Aorta (tissue), 5 donors: ENCODE data around the gene CDH2. TPM values are rescaled to one million over a fixed set of nuclear protein-coding genes. Genes with fewer than 3 reads are reported as not detected.

ENCODE experiments used
- ATAC-seq: fragments of 200-7000 bp; cut with Tn5 transposase; one replicate; pipeline ENCODE4 v1.9.1; 2022; ENCODE audit warnings: moderate library complexity; ENCODE audit not compliant: low FRiP score
- DNase-seq, 2 donors: peaks; one replicate each; pipeline ENCODE4 v3.0.0-alpha.2; 2020
- H3K27ac ChIP-seq, 2 donors: one replicate each; pipeline ENCODE4 v1.5.1; 2013; ENCODE audit warnings: low read length in 2 of 2, mild to moderate bottlenecking in 2 of 2, moderate library complexity in 2 of 2, control low read depth in 1 of 2, inconsistent platforms in 1 of 2, low read depth in 1 of 2
- H3K27me3 ChIP-seq, 2 donors: one replicate each; pipeline ENCODE4 v1.6.1; 2013; ENCODE audit warnings: control low read depth in 1 of 2, low read length in 1 of 2, mild to moderate bottlenecking in 1 of 2, moderate library complexity in 1 of 2; ENCODE audit not compliant: insufficient read depth in 2 of 2, control insufficient read depth in 1 of 2
- H3K36me3 ChIP-seq, 2 donors: one replicate each; pipeline ENCODE4 v1.6.1; 2013; ENCODE audit warnings: control low read depth in 1 of 2, low read length in 1 of 2, mild to moderate bottlenecking in 1 of 2; ENCODE audit not compliant: insufficient read depth in 2 of 2, control insufficient read depth in 1 of 2
- H3K4me1 ChIP-seq, 2 donors: one replicate each; pipeline ENCODE4 v1.6.1; 2013; ENCODE audit warnings: low read length in 2 of 2, control low read depth in 1 of 2, mild to moderate bottlenecking in 1 of 2, moderate library complexity in 1 of 2; ENCODE audit not compliant: insufficient read depth in 2 of 2, control insufficient read depth in 1 of 2
- H3K4me3 ChIP-seq, 2 donors: one replicate each; pipeline ENCODE4 v1.5.1; 2013; ENCODE audit warnings: low read length in 2 of 2, control low read depth in 1 of 2, mild to moderate bottlenecking in 1 of 2
- H3K9me3 ChIP-seq: one replicate; pipeline ENCODE4 v1.6.1; 2013; ENCODE audit warnings: mild to moderate bottlenecking, low read length; ENCODE audit not compliant: control insufficient read depth
- WGBS, 2 donors: extraction: QIAGEN DNeasy Blood & Tissue Kit; methylation state at CpG; one replicate each; pipeline ENCODE4 v1.1.7; 2013; 5-methylcytosine and 5-hydroxymethylcytosine counted together
- intact Hi-C, 2 donors: fragments of 100-400 bp; cut with DNase I; formaldehyde crosslinking; loops; one replicate each; pipeline versions ENCODE4 v1.14.2 to v1.15.0; 2022
- polyA plus RNA-seq, 2 donors: library from polyadenylated mRNA; stranded (reverse); fragments of 200-250 nt; gene quantifications; one replicate each; pipeline ENCODE4 v1.2.3, GENCODE V29; 2013
- total RNA-seq, 2 donors: library from RNA; stranded (reverse); fragmentation: NEBNext Ultra II Directional; extraction: Animal tissue kit (Norgen Biotek cat#: 25700); gene quantifications; one replicate each; pipeline ENCODE4 v1.2.1, GENCODE V29; 2021
- donor health status: healthy with polysubstance abuse.
- donor health status: Bipolar disorder and iron deficiency.
- donor health status: DM: no; HTN: no; CAD: no.
- donor health status: DM: no; HTN: no; CAD: no.
- donor health status: DM: yes; HTN: yes; CAD: no.

CDH2 gene
- total and polyA plus RNA-seq, 4 donors = 6.9 to 13.9 (median 11.4) TPM

- no peak for DNase-seq
- Histone ChIP-seq H3K27ac (no peak overlapping the region), H3K4me3 (no peak overlapping the region), H3K9me3 (no peaks in the 10 kb centered on the region), H3K27me3 (no peaks in the 10 kb centered on the region), H3K4me1 (no peaks in the 10 kb centered on the region), H3K36me3 (no peaks in the 10 kb centered on the region)
- ATAC-seq = no peak
- WGBS, 2 donors = 49 to 61% methylated on average over 5 of the region's 5 CpGs
- intact Hi-C loops = no loop called here
Observed at GRCh38 chr18:28041366-28041765, 135.6 kb downstream of the CDH2 start.

GRCh38 chr18:28040716-28041115 is 136.2 kb downstream of the CDH2 start:
- Histone ChIP-seq H3K9me3 (no peaks in the 10 kb centered on the region), H3K36me3 (no peaks in the 10 kb centered on the region), H3K4me3 (no peak overlapping the region), H3K27me3 (no peaks in the 10 kb centered on the region), H3K4me1 (no peaks in the 10 kb centered on the region), H3K27ac (no peak overlapping the region)
- ATAC-seq (no peak), DNase-seq (no peak)
- intact Hi-C loops = no loop called here

- WGBS, 2 donors = 80 to 82% methylated on average over 2 of the region's 2 CpGs
- no peaks in the 10 kb centered on the region for H3K36me3 ChIP-seq
Observed at GRCh38 chr18:28040211-28040610, 136.7 kb downstream of the CDH2 start.

GRCh38 chr18:28039691-28040090 is 137.2 kb downstream of the CDH2 start:
- Histone ChIP-seq H3K27ac (no peak overlapping the region), H3K4me3 (no peak overlapping the region), H3K36me3 (no peaks in the 10 kb centered on the region), H3K9me3 (no peaks in the 10 kb centered on the region), H3K27me3 (no peaks in the 10 kb centered on the region), H3K4me1 (no peaks in the 10 kb centered on the region)
- DNase-seq (no peak), ATAC-seq (no peak)
- WGBS, 2 donors = 94 to 95% methylated on average over 3 of the region's 3 CpGs
- intact Hi-C loops = no loop called here

More at GRCh38 chr18:28040211-28040610, 136.7 kb downstream of the CDH2 start:
- Histone ChIP-seq H3K27me3 (no peaks in the 10 kb centered on the region), H3K27ac (no peak overlapping the region), H3K4me1 (no peaks in the 10 kb centered on the region), H3K4me3 (no peak overlapping the region), H3K9me3 (no peaks in the 10 kb centered on the region)
- intact Hi-C loops = no loop called here
- DNase-seq (no peak), ATAC-seq (no peak)

GRCh38 chr18:28039078-28039477 is 137.9 kb downstream of the CDH2 start:
- 89 to 91% methylated on average over 5 of the region's 5 CpGs for WGBS, 2 donors
- Histone ChIP-seq H3K4me3 (no peak overlapping the region), H3K4me1 (no peaks in the 10 kb centered on the region), H3K27ac (no peak overlapping the region), H3K36me3 (no peaks in the 10 kb centered on the region), H3K9me3 (no peaks in the 10 kb centered on the region), H3K27me3 (no peaks in the 10 kb centered on the region)
- no peak for DNase-seq
- no peak for ATAC-seq
- intact Hi-C loops = no loop called here

- no peaks in the 10 kb centered on the region for H3K9me3 ChIP-seq
Observed at GRCh38 chr18:28036488-28036887, 140.4 kb downstream of the CDH2 start.

GRCh38 chr18:28034567-28034966 is 142.4 kb downstream of the CDH2 start:
- H3K4me3 ChIP-seq = no peak overlapping the region
- intact Hi-C loops = no loop called here
- no peaks in the 10 kb centered on the region for H3K27me3 ChIP-seq
- H3K27ac ChIP-seq = no peak overlapping the region
- no peak for DNase-seq
- 81 to 93% methylated on average over 5 of the region's 5 CpGs for WGBS, 2 donors
- H3K4me1 ChIP-seq = no peaks in the 10 kb centered on the region
- ATAC-seq = no peak
- no peaks in the 10 kb centered on the region for H3K9me3 ChIP-seq
- no peaks in the 10 kb centered on the region for H3K36me3 ChIP-seq

More at GRCh38 chr18:28036488-28036887, 140.4 kb downstream of the CDH2 start:
- WGBS, 2 donors = 34 to 41% methylated on average over 5 of the region's 5 CpGs
- no peaks in the 10 kb centered on the region for H3K36me3 ChIP-seq
- no peak overlapping the region for H3K27ac ChIP-seq
- intact Hi-C loops = no loop called here
- no peak for DNase-seq
- no peaks in the 10 kb centered on the region for H3K4me1 ChIP-seq
- no peak overlapping the region for H3K4me3 ChIP-seq
- H3K27me3 ChIP-seq = no peaks in the 10 kb centered on the region
- no peak for ATAC-seq

GRCh38 chr18:28032177-28032576 is 144.8 kb downstream of the CDH2 start:
- no peaks in the 10 kb centered on the region for H3K4me1 ChIP-seq
- no peak for ATAC-seq
- no peaks in the 10 kb centered on the region for H3K9me3 ChIP-seq
- no peak overlapping the region for H3K4me3 ChIP-seq
- DNase-seq = no peak
- H3K27ac ChIP-seq = no peak overlapping the region
- 59 to 76% methylated on average over 2 of the region's 2 CpGs for WGBS, 2 donors
- intact Hi-C loops = no loop called here
- H3K36me3 ChIP-seq = no peaks in the 10 kb centered on the region
- H3K27me3 ChIP-seq = no peaks in the 10 kb centered on the region

- H3K4me3 ChIP-seq = no peak overlapping the region
- H3K36me3 ChIP-seq = no peaks in the 10 kb centered on the region
- DNase-seq = no peak
- intact Hi-C loops = no loop called here
- no peaks in the 10 kb centered on the region for H3K9me3 ChIP-seq
- WGBS, 2 donors = 94 to 100% methylated on average over 1 of the region's 1 CpG
- no peak overlapping the region for H3K27ac ChIP-seq
- H3K4me1 ChIP-seq = no peaks in the 10 kb centered on the region
- no peaks in the 10 kb centered on the region for H3K27me3 ChIP-seq
- no peak for ATAC-seq
Observed at GRCh38 chr18:28030458-28030857, 146.5 kb downstream of the CDH2 start.
